ENCODE data around the gene GTPBP6.
"Not testable (repeated sequence)": the region's sequence is repeated elsewhere in the genome, so short reads cannot be mapped to it uniquely, and the experiment has no call there.

GTPBP6 gene

GRCh38 chrX:351736-352135, 33.1 kb upstream of the GTPBP6 start:
- DNase-seq (ENCODE audit: low read depth): no peak

GRCh38 chrX:351324-351641, 32.7 kb upstream of the GTPBP6 start:
- DNase-seq (ENCODE audit: low read depth): not testable (repeated sequence)

GRCh38 chrX:350534-351323, 32.1 kb upstream of the GTPBP6 start:
- DNase-seq (ENCODE audit: low read depth): no peak

- DNase-seq (ENCODE audit: low read depth): no peak
Measured at GRCh38 chrX:350148-350533, 31.5 kb upstream of the GTPBP6 start.

- no peak for DNase-seq (ENCODE audit: low read depth)
Measured at GRCh38 chrX:349702-350101, 31.1 kb upstream of the GTPBP6 start.

- DNase-seq (ENCODE audit: low read depth): no peak
Measured at GRCh38 chrX:349196-349595, 30.6 kb upstream of the GTPBP6 start.

GRCh38 chrX:348461-349117, 30.0 kb upstream of the GTPBP6 start:
- DNase-seq (ENCODE audit: low read depth): no peak

- DNase-seq (ENCODE audit: low read depth): no peak
Measured at GRCh38 chrX:347351-348117, 28.9 kb upstream of the GTPBP6 start.

GRCh38 chrX:346034-346813, 27.6 kb upstream of the GTPBP6 start:
- no peak for DNase-seq (ENCODE audit: low read depth)

- DNase-seq (ENCODE audit: low read depth): no peak
Measured at GRCh38 chrX:345020-345925, 26.7 kb upstream of the GTPBP6 start.

GRCh38 chrX:344371-344901, 25.8 kb upstream of the GTPBP6 start:
- no peak for DNase-seq (ENCODE audit: low read depth)

GRCh38 chrX:341541-342101, 23.0 kb upstream of the GTPBP6 start:
- no peak for DNase-seq (ENCODE audit: low read depth)

- no peak for DNase-seq (ENCODE audit: low read depth)
Measured at GRCh38 chrX:340641-341423, 22.2 kb upstream of the GTPBP6 start.

GRCh38 chrX:340121-340520, 21.5 kb upstream of the GTPBP6 start:
- no peak for DNase-seq (ENCODE audit: low read depth)

- no peak for DNase-seq (ENCODE audit: low read depth)
Measured at GRCh38 chrX:338836-339400, 20.3 kb upstream of the GTPBP6 start.

- DNase-seq (ENCODE audit: low read depth): no peak
Measured at GRCh38 chrX:338281-338835, 19.8 kb upstream of the GTPBP6 start.

- no peak for DNase-seq (ENCODE audit: low read depth)
Measured at GRCh38 chrX:337331-337831, 18.8 kb upstream of the GTPBP6 start.

- no peak for DNase-seq (ENCODE audit: low read depth)
Measured at GRCh38 chrX:336227-336626, 17.6 kb upstream of the GTPBP6 start.

- DNase-seq (ENCODE audit: low read depth): no peak
Measured at GRCh38 chrX:335758-336155, 17.2 kb upstream of the GTPBP6 start.
